Neural cell (in vitro differentiated cells): ENCODE results near the gene TBC1D24. TPM values are rescaled to one million over a fixed set of nuclear protein-coding genes. Genes with fewer than 3 reads are reported as not detected.

ENCODE experiments used
- H2AFZ ChIP-seq: fragments of 200-600, 300-800 bp; sonication (generic), shearing (Covaris generic); 2 replicates; pipeline ENCODE4 v1.6.0; 2014; ENCODE audit warnings: low read depth, mild to moderate bottlenecking, antibody characterized with exemption, low read length, moderate library complexity
- H3F3A ChIP-seq: fragments of 200-600 bp; shearing (Covaris generic); 2 replicates; pipeline ENCODE4 v1.6.1; 2016; ENCODE audit warnings: mild to moderate bottlenecking, moderate library complexity, mixed read lengths, antibody characterized with exemption, low read length; ENCODE audit not compliant: insufficient read depth, poor library complexity, severe bottlenecking
- H3K27ac ChIP-seq: fragments of 200-600, 300-800 bp; sonication (generic), shearing (Covaris generic); 2 replicates; pipeline ENCODE4 v1.5.1; 2014; ENCODE audit warnings: mild to moderate bottlenecking, low read length, moderate library complexity
- H3K27me3 ChIP-seq: fragments of 300-800, 200-600 bp; sonication (generic), shearing (Covaris generic); 2 replicates; pipeline ENCODE4 v1.6.0; 2014; ENCODE audit warnings: mild to moderate bottlenecking, low read depth, low read length, moderate library complexity; ENCODE audit not compliant: insufficient read depth
- H3K36me3 ChIP-seq: fragments of 300-800, 200-600 bp; sonication (generic), shearing (Covaris generic); 2 replicates; pipeline ENCODE4 v1.5.1; 2014; ENCODE audit warnings: mild to moderate bottlenecking, antibody characterized with exemption, low read length, moderate library complexity; ENCODE audit not compliant: insufficient read depth
- H3K4me2 ChIP-seq: fragments of 300-800, 200-600 bp; sonication (generic), shearing (Covaris generic); 2 replicates; pipeline ENCODE4 v1.6.0; 2014; ENCODE audit warnings: mild to moderate bottlenecking, low read length
- H3K4me3 ChIP-seq: fragments of 300-800, 200-600 bp; sonication (generic), shearing (Covaris generic); 2 replicates; pipeline ENCODE4 v1.5.1; 2014; ENCODE audit warnings: mild to moderate bottlenecking, low read length, moderate library complexity
- H3K79me2 ChIP-seq: fragments of 200-600 bp; shearing (Covaris generic); replicated peaks from 2 replicates; pipeline ENCODE4 v1.6.0; 2014; ENCODE audit warnings: mild to moderate bottlenecking, low read length, moderate library complexity; ENCODE audit not compliant: insufficient read depth
- H3K9ac ChIP-seq: fragments of 300-800, 200-600 bp; sonication (generic), shearing (Covaris generic); 2 replicates; pipeline ENCODE4 v1.6.1; 2016; ENCODE audit warnings: mild to moderate bottlenecking, low read length, mixed read lengths
- H3K9me2 ChIP-seq: fragments of 200-600 bp; shearing (Covaris generic); 2 replicates; pipeline ENCODE4 v1.6.1; 2016; ENCODE audit warnings: mild to moderate bottlenecking, low read length, mixed read lengths; ENCODE audit not compliant: insufficient read depth
- H3K9me3 ChIP-seq: fragments of 200-600, 300-800 bp; sonication (generic), shearing (Covaris generic); 2 replicates; pipeline ENCODE4 v1.6.1; 2016; ENCODE audit warnings: mild to moderate bottlenecking, mixed run types, low read length, moderate library complexity, mixed read lengths
- H4K20me1 ChIP-seq: fragments of 200-600 bp; shearing (Covaris generic); 2 replicates; pipeline ENCODE4 v1.6.1; 2016; ENCODE audit warnings: mild to moderate bottlenecking, mixed run types; ENCODE audit not compliant: insufficient read depth
- EP300 ChIP-seq: fragments of 450-650 bp; conservative IDR thresholded peaks from 2 replicates; pipeline ENCODE4 v1.6.1; 2014; ENCODE audit warnings: antibody characterized with exemption, mild to moderate bottlenecking, moderate library complexity; ENCODE audit not compliant: poor library complexity, severe bottlenecking
- EZH2 ChIP-seq: fragments of 200-600, 300-800 bp; shearing (Covaris generic), sonication (generic); IDR thresholded peaks from 2 replicates; pipeline ENCODE4 v1.6.1; 2014; ENCODE audit warnings: antibody characterized with exemption, low read length, borderline replicate concordance, mild to moderate bottlenecking; ENCODE audit not compliant: insufficient read depth, poor library complexity, severe bottlenecking
- MXI1 ChIP-seq: fragments of 450-650 bp; conservative IDR thresholded peaks from 2 replicates; pipeline ENCODE4 v1.6.1; 2014; ENCODE audit warnings: antibody characterized with exemption, mild to moderate bottlenecking; ENCODE audit not compliant: poor library complexity, severe bottlenecking
- POLR2AphosphoS5 ChIP-seq: IDR thresholded peaks from 2 replicates; pipeline ENCODE4 v1.6.1; 2012
- RAD21 ChIP-seq: fragments of 450-650 bp; conservative IDR thresholded peaks from 2 replicates; pipeline ENCODE4 v1.6.1; 2014; ENCODE audit warnings: antibody characterized with exemption, mild to moderate bottlenecking, moderate library complexity
- SMC3 ChIP-seq: fragments of 450-650 bp; conservative IDR thresholded peaks from 2 replicates; pipeline ENCODE4 v1.6.1; 2014; ENCODE audit warnings: antibody characterized with exemption, mild to moderate bottlenecking, moderate library complexity; ENCODE audit not compliant: poor library complexity
- TAF1 ChIP-seq: IDR thresholded peaks from 2 replicates; pipeline ENCODE4 v1.6.1; 2012; ENCODE audit warnings: low read depth
- polyA plus RNA-seq: library from polyadenylated mRNA; depleted of rRNA; stranded (reverse); fragments of >200 nt; gene quantifications from 2 replicates; pipeline ENCODE4 v1.2.3, GENCODE V29; 2014
- TF ChIP-seq, protein P1 (sequence below): fragments of 450-650 bp; IDR thresholded peaks from 2 replicates; pipeline ENCODE4 v1.5.1; 2014; ENCODE audit warnings: antibody characterized with exemption, mild to moderate bottlenecking, moderate library complexity; ENCODE audit not compliant: poor library complexity, severe bottlenecking
- TF ChIP-seq, protein P2 (sequence below): IDR thresholded peaks from 2 replicates; pipeline ENCODE4 v1.6.1; 2012; ENCODE audit warnings: borderline replicate concordance

TBC1D24 gene
- polyA plus RNA-seq, 1 donor from 2014 or later = 27.1 TPM

DNA sequence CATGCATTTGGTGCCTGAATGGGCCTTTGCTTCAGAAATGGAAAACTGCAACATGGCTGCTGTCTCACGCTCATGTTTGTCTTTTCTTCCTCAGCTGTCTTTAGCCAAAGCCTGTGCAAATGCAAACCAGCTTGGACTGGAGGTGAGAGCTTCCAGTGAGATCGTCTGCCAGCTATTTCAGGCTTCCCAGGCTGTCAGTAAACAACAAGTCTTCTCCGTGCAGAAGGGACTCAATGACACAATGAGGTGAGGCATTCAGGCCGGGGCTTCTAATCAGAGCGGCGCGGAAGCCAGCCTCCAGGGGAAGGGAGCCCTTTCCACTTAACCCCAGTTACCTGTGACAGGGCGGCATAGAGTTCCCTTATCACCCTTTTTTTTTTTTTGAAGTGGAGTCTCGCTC is 31.4 kb upstream of the TBC1D24 start:
- H3K4me3 ChIP-seq = no peak overlapping the region
- TF ChIP-seq SMC3 (no peak), POLR2AphosphoS5 (no peak), EZH2 (no peak), RAD21 (no peak), EP300 (no peak), TAF1 (no peak), MXI1 (no peak)
- TF ChIP-seq, protein P1, sequence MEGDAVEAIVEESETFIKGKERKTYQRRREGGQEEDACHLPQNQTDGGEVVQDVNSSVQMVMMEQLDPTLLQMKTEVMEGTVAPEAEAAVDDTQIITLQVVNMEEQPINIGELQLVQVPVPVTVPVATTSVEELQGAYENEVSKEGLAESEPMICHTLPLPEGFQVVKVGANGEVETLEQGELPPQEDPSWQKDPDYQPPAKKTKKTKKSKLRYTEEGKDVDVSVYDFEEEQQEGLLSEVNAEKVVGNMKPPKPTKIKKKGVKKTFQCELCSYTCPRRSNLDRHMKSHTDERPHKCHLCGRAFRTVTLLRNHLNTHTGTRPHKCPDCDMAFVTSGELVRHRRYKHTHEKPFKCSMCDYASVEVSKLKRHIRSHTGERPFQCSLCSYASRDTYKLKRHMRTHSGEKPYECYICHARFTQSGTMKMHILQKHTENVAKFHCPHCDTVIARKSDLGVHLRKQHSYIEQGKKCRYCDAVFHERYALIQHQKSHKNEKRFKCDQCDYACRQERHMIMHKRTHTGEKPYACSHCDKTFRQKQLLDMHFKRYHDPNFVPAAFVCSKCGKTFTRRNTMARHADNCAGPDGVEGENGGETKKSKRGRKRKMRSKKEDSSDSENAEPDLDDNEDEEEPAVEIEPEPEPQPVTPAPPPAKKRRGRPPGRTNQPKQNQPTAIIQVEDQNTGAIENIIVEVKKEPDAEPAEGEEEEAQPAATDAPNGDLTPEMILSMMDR = no peak
- TF ChIP-seq, protein P2, sequence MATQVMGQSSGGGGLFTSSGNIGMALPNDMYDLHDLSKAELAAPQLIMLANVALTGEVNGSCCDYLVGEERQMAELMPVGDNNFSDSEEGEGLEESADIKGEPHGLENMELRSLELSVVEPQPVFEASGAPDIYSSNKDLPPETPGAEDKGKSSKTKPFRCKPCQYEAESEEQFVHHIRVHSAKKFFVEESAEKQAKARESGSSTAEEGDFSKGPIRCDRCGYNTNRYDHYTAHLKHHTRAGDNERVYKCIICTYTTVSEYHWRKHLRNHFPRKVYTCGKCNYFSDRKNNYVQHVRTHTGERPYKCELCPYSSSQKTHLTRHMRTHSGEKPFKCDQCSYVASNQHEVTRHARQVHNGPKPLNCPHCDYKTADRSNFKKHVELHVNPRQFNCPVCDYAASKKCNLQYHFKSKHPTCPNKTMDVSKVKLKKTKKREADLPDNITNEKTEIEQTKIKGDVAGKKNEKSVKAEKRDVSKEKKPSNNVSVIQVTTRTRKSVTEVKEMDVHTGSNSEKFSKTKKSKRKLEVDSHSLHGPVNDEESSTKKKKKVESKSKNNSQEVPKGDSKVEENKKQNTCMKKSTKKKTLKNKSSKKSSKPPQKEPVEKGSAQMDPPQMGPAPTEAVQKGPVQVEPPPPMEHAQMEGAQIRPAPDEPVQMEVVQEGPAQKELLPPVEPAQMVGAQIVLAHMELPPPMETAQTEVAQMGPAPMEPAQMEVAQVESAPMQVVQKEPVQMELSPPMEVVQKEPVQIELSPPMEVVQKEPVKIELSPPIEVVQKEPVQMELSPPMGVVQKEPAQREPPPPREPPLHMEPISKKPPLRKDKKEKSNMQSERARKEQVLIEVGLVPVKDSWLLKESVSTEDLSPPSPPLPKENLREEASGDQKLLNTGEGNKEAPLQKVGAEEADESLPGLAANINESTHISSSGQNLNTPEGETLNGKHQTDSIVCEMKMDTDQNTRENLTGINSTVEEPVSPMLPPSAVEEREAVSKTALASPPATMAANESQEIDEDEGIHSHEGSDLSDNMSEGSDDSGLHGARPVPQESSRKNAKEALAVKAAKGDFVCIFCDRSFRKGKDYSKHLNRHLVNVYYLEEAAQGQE = no peak

DNA sequence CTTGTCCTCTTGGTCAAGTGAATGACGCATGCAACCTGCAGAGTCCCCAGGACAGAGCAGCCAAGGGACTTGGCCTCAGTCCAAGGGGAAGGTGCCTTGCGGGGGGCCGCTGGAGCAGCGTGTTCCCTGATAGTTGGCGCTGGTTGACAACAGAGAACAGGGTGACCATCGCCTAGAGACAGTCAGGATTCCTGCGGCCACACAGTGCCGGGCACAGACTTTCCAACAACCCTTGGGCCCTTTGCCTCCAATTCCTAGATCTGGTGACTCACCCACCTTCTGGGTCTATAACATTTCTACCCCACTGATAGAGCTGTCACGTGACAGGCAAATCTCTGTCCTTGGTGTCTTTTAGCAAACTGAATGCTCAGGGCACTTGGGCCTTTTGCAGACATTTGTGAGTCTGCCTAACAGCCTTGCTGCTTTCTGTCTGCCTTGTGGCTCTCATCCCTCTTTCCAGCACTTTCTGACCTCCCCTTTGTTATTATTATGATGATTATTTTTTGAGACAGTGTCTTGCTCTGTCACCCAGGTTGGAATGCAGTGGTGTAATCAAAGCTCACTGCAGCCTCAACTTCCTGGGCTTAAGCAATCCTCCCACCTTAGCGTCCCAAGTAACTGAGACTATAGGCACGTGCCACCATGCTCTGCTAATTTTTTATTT is 26.9 kb upstream of the TBC1D24 start:
- H4K20me1 ChIP-seq = no peaks in the 10 kb centered on the region
- TF ChIP-seq, protein P2 = no peak
- TF ChIP-seq EP300 = no peak
- TF ChIP-seq TAF1 = no peak
- TF ChIP-seq SMC3 = no peak
- TF ChIP-seq POLR2AphosphoS5 = no peak
- no peak for TF ChIP-seq RAD21
- no peak for TF ChIP-seq MXI1
- TF ChIP-seq, protein P1 = no peak
- TF ChIP-seq EZH2 = no peak
- no peaks in the 10 kb centered on the region for H3K9me3 ChIP-seq
- no peaks in the 10 kb centered on the region for H3K36me3 ChIP-seq
- H3K79me2 ChIP-seq = no peaks in the 10 kb centered on the region
- no peak overlapping the region for H3K9ac ChIP-seq
- no peak overlapping the region for H2AFZ ChIP-seq
- no peaks in the 10 kb centered on the region for H3F3A ChIP-seq
- no peak overlapping the region for H3K27ac ChIP-seq
- H3K4me2 ChIP-seq = no peak overlapping the region
- H3K27me3 ChIP-seq = no peaks in the 10 kb centered on the region
- no peak overlapping the region for H3K4me3 ChIP-seq
- H3K9me2 ChIP-seq = no peaks in the 10 kb centered on the region

More for the DNA sequence above, 31.4 kb upstream of the TBC1D24 start:
- H4K20me1 ChIP-seq = no peaks in the 10 kb centered on the region
- no peaks in the 10 kb centered on the region for H3K9me2 ChIP-seq
- H3K27ac ChIP-seq = no peak overlapping the region
- H3K9me3 ChIP-seq = no peaks in the 10 kb centered on the region
- no peak overlapping the region for H2AFZ ChIP-seq
- no peaks in the 10 kb centered on the region for H3K36me3 ChIP-seq
- H3K4me2 ChIP-seq = no peak overlapping the region
- H3K9ac ChIP-seq = no peak overlapping the region
- no peaks in the 10 kb centered on the region for H3K79me2 ChIP-seq
- H3F3A ChIP-seq = no peaks in the 10 kb centered on the region
- H3K27me3 ChIP-seq = no peaks in the 10 kb centered on the region
